ENCODE data around the gene STARD5.

GRCh38 chr15:81337713-81338157 lies 13.8 kb upstream of the STARD5 start:
- no peak for TF ChIP-seq CTCF (IDR thresholded peaks at IDR 0.05)
- no peak for TF ChIP-seq POLR2AphosphoS5 (IDR thresholded peaks at IDR 0.05)

Measured in transverse colon (tissue), 4 donors.